ENCODE data around the gene DAB2. TPM values are rescaled to one million over a fixed set of nuclear protein-coding genes. Genes with fewer than 3 reads are reported as not detected.

Gene DAB2
- total RNA-seq, 1 experiment from 2014 or later: not detected

- no peaks in the 10 kb centered on the region for H3K9me3 ChIP-seq (ENCODE audit: low read length)
- no peaks in the 10 kb centered on the region for H3K4me1 ChIP-seq (ENCODE audit: low read length)
- H3K4me3 ChIP-seq (ENCODE audit: low read length): no peak overlapping the region
- DNase-seq: no peak
- no peaks in the 10 kb centered on the region for H3K79me2 ChIP-seq (ENCODE audit: low read length)
- H2AFZ ChIP-seq (ENCODE audit: low read length): no peak overlapping the region
- no peak overlapping the region for H3K27ac ChIP-seq (ENCODE audit: low read length)
- H3K27me3 ChIP-seq (ENCODE audit: low read length): no peaks in the 10 kb centered on the region
- H4K20me1 ChIP-seq (ENCODE audit: insufficient read depth, low read depth, low read length): no peaks in the 10 kb centered on the region
- H3K36me3 ChIP-seq (ENCODE audit: insufficient read depth, low read length): no peaks in the 10 kb centered on the region
- H3K9me2 ChIP-seq (replicated peaks; ENCODE audit: insufficient read depth, low read length): no peaks in the 10 kb centered on the region
- H3K9ac ChIP-seq (ENCODE audit: low read length): no peak overlapping the region
- no peak overlapping the region for H3K4me2 ChIP-seq (ENCODE audit: low read depth, low read length, poor library complexity, severe bottlenecking)
Observed at GRCh38 chr5:39353717-39354399, 70.9 kb downstream of the DAB2 start.

- no peak overlapping the region for H3K27ac ChIP-seq (ENCODE audit: low read length)
- no peak overlapping the region for H2AFZ ChIP-seq (ENCODE audit: low read length)
- no peaks in the 10 kb centered on the region for H3K9me2 ChIP-seq (replicated peaks; ENCODE audit: insufficient read depth, low read length)
- no peaks in the 10 kb centered on the region for H3K9me3 ChIP-seq (ENCODE audit: low read length)
- no peaks in the 10 kb centered on the region for H3K36me3 ChIP-seq (ENCODE audit: insufficient read depth, low read length)
- H3K9ac ChIP-seq (ENCODE audit: low read length): no peak overlapping the region
- H3K4me2 ChIP-seq (ENCODE audit: low read depth, low read length, poor library complexity, severe bottlenecking): no peak overlapping the region
- no peaks in the 10 kb centered on the region for H3K27me3 ChIP-seq (ENCODE audit: low read length)
- no peak for DNase-seq
- no peaks in the 10 kb centered on the region for H4K20me1 ChIP-seq (ENCODE audit: insufficient read depth, low read depth, low read length)
- H3K4me1 ChIP-seq (ENCODE audit: low read length): no peaks in the 10 kb centered on the region
- no peak overlapping the region for H3K4me3 ChIP-seq (ENCODE audit: low read length)
- no peaks in the 10 kb centered on the region for H3K79me2 ChIP-seq (ENCODE audit: low read length)
Observed at GRCh38 chr5:39352951-39353350, 71.8 kb downstream of the DAB2 start.

DNA sequence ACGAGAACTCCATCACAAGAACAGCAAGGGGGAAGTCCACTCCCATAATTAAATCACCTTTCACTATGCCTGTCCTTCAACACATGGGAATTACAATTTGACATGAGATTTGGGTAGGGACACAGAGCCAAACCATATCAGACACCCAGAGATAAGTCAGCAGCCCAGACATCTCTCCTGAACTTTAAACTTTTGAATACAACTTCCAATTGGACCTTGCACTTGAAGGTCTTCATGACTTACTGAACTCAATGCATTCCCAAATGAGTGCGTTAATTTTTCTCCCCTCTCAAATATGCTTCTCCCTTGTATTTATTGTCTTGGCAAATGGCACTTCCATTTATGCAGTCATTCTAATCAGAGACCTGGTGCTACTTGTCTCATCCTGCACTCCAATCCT is 72.6 kb downstream of the DAB2 start:
- H3K27me3 ChIP-seq (ENCODE audit: low read length): no peaks in the 10 kb centered on the region
- H3K4me3 ChIP-seq (ENCODE audit: low read length): no peak overlapping the region
- no peaks in the 10 kb centered on the region for H3K79me2 ChIP-seq (ENCODE audit: low read length)
- H3K27ac ChIP-seq (ENCODE audit: low read length): no peak overlapping the region
- no peak for DNase-seq
- H3K9me3 ChIP-seq (ENCODE audit: low read length): no peaks in the 10 kb centered on the region
- no peak overlapping the region for H2AFZ ChIP-seq (ENCODE audit: low read length)
- no peaks in the 10 kb centered on the region for H3K4me1 ChIP-seq (ENCODE audit: low read length)
- H4K20me1 ChIP-seq (ENCODE audit: insufficient read depth, low read depth, low read length): no peaks in the 10 kb centered on the region
- no peaks in the 10 kb centered on the region for H3K36me3 ChIP-seq (ENCODE audit: insufficient read depth, low read length)
- H3K4me2 ChIP-seq (ENCODE audit: low read depth, low read length, poor library complexity, severe bottlenecking): no peak overlapping the region
- H3K9me2 ChIP-seq (replicated peaks; ENCODE audit: insufficient read depth, low read length): no peaks in the 10 kb centered on the region
- H3K9ac ChIP-seq (ENCODE audit: low read length): no peak overlapping the region

DNA sequence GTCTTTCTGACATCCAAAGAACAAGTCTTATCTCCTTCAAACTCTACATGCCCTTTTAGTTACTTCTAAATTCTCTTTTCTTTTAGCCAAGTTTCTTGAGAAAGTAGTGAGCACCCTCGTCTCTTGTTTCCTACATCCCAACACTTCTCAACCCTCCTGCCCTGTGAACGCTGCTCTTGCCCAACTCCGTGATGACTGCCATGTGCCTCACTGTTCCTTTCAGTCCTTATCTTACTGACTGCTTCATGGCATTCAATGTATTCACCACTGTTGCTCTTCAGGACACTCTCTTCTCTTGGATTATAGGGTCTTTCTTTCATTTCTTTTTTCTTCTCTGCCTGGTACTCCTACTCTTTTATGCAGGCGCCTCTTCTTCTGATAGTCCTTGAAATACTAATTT is 75.3 kb downstream of the DAB2 start:
- H3K27ac ChIP-seq (ENCODE audit: low read length): no peak overlapping the region
- H3K4me3 ChIP-seq (ENCODE audit: low read length): no peak overlapping the region
- H3K36me3 ChIP-seq (ENCODE audit: insufficient read depth, low read length): no peaks in the 10 kb centered on the region

GRCh38 chr5:39342460-39342859 is 82.3 kb downstream of the DAB2 start:
- Histone ChIP-seq H2AFZ (ENCODE audit: low read length) (no peak overlapping the region), H3K4me2 (ENCODE audit: low read depth, low read length, poor library complexity, severe bottlenecking) (no peak overlapping the region), H3K9me2 (replicated peaks; ENCODE audit: insufficient read depth, low read length) (no peaks in the 10 kb centered on the region), H3K79me2 (ENCODE audit: low read length) (no peaks in the 10 kb centered on the region), H4K20me1 (ENCODE audit: insufficient read depth, low read depth, low read length) (no peaks in the 10 kb centered on the region), H3K9ac (ENCODE audit: low read length) (no peak overlapping the region), H3K4me3 (ENCODE audit: low read length) (no peak overlapping the region), H3K4me1 (ENCODE audit: low read length) (no peaks in the 10 kb centered on the region), H3K9me3 (ENCODE audit: low read length) (no peaks in the 10 kb centered on the region), H3K27me3 (ENCODE audit: low read length) (no peaks in the 10 kb centered on the region), H3K27ac (ENCODE audit: low read length) (no peak overlapping the region), H3K36me3 (ENCODE audit: insufficient read depth, low read length) (no peaks in the 10 kb centered on the region)
- no peak for DNase-seq

More for the DNA sequence above, 75.3 kb downstream of the DAB2 start:
- DNase-seq: no peak
- H3K79me2 ChIP-seq (ENCODE audit: low read length): no peaks in the 10 kb centered on the region
- H3K9me2 ChIP-seq (replicated peaks; ENCODE audit: insufficient read depth, low read length): no peaks in the 10 kb centered on the region
- H3K9me3 ChIP-seq (ENCODE audit: low read length): no peaks in the 10 kb centered on the region
- H3K27me3 ChIP-seq (ENCODE audit: low read length): no peaks in the 10 kb centered on the region
- H3K4me1 ChIP-seq (ENCODE audit: low read length): no peaks in the 10 kb centered on the region
- H3K9ac ChIP-seq (ENCODE audit: low read length): no peak overlapping the region
- H4K20me1 ChIP-seq (ENCODE audit: insufficient read depth, low read depth, low read length): no peaks in the 10 kb centered on the region
- no peak overlapping the region for H3K4me2 ChIP-seq (ENCODE audit: low read depth, low read length, poor library complexity, severe bottlenecking)
- no peak overlapping the region for H2AFZ ChIP-seq (ENCODE audit: low read length)

DNA sequence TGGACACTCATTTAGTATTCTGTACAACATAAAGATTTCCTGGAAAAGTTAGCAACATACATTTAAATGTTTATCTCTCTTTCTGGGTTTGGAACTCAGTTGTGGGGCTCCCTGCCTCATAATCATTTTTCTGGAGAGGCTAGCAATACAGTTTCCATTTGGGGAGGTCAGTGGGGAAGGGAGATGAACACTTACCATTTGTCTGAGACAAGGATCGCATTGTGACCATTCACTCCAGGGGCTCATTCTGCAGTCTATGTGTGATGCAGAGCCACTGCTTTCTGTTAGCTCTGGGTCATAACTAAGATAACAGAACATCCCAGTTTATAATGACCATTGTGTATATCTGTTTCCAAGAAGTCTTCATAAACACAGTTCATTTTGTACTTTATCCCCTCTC is 82.9 kb downstream of the DAB2 start:
- H3K9me3 ChIP-seq (ENCODE audit: low read length): no peaks in the 10 kb centered on the region
- no peaks in the 10 kb centered on the region for H3K36me3 ChIP-seq (ENCODE audit: insufficient read depth, low read length)
- no peaks in the 10 kb centered on the region for H3K4me1 ChIP-seq (ENCODE audit: low read length)
- no peak overlapping the region for H3K4me2 ChIP-seq (ENCODE audit: low read depth, low read length, poor library complexity, severe bottlenecking)
- H4K20me1 ChIP-seq (ENCODE audit: insufficient read depth, low read depth, low read length): no peaks in the 10 kb centered on the region
- H3K27ac ChIP-seq (ENCODE audit: low read length): no peak overlapping the region
- no peaks in the 10 kb centered on the region for H3K79me2 ChIP-seq (ENCODE audit: low read length)
- no peak overlapping the region for H3K4me3 ChIP-seq (ENCODE audit: low read length)
- H3K9me2 ChIP-seq (replicated peaks; ENCODE audit: insufficient read depth, low read length): no peaks in the 10 kb centered on the region
- no peak overlapping the region for H3K9ac ChIP-seq (ENCODE audit: low read length)
- DNase-seq: no peak
- no peak overlapping the region for H2AFZ ChIP-seq (ENCODE audit: low read length)
- no peaks in the 10 kb centered on the region for H3K27me3 ChIP-seq (ENCODE audit: low read length)

GRCh38 chr5:39340506-39340905 is 84.3 kb downstream of the DAB2 start:
- Histone ChIP-seq H3K9ac (ENCODE audit: low read length) (no peak overlapping the region), H3K36me3 (ENCODE audit: insufficient read depth, low read length) (no peaks in the 10 kb centered on the region), H3K4me2 (ENCODE audit: low read depth, low read length, poor library complexity, severe bottlenecking) (no peak overlapping the region), H3K79me2 (ENCODE audit: low read length) (no peaks in the 10 kb centered on the region), H3K4me3 (ENCODE audit: low read length) (no peak overlapping the region), H4K20me1 (ENCODE audit: insufficient read depth, low read depth, low read length) (no peaks in the 10 kb centered on the region), H3K9me3 (ENCODE audit: low read length) (no peaks in the 10 kb centered on the region), H2AFZ (ENCODE audit: low read length) (no peak overlapping the region), H3K4me1 (ENCODE audit: low read length) (no peaks in the 10 kb centered on the region), H3K27me3 (ENCODE audit: low read length) (no peaks in the 10 kb centered on the region), H3K27ac (ENCODE audit: low read length) (no peak overlapping the region), H3K9me2 (replicated peaks; ENCODE audit: insufficient read depth, low read length) (no peaks in the 10 kb centered on the region)
- DNase-seq: no peak

- H3K9me2 ChIP-seq (replicated peaks; ENCODE audit: insufficient read depth, low read length): no peaks in the 10 kb centered on the region
Observed at GRCh38 chr5:39337252-39337915, 87.4 kb downstream of the DAB2 start.

More at GRCh38 chr5:39337252-39337915, 87.4 kb downstream of the DAB2 start:
- Histone ChIP-seq H3K4me2 (ENCODE audit: low read depth, low read length, poor library complexity, severe bottlenecking) (no peak overlapping the region), H3K9me3 (ENCODE audit: low read length) (no peaks in the 10 kb centered on the region), H3K4me3 (ENCODE audit: low read length) (no peak overlapping the region), H4K20me1 (ENCODE audit: insufficient read depth, low read depth, low read length) (no peaks in the 10 kb centered on the region), H3K4me1 (ENCODE audit: low read length) (no peaks in the 10 kb centered on the region), H3K9ac (ENCODE audit: low read length) (no peak overlapping the region), H3K36me3 (ENCODE audit: insufficient read depth, low read length) (no peaks in the 10 kb centered on the region), H3K27ac (ENCODE audit: low read length) (no peak overlapping the region), H3K79me2 (ENCODE audit: low read length) (no peaks in the 10 kb centered on the region), H3K27me3 (ENCODE audit: low read length) (no peaks in the 10 kb centered on the region), H2AFZ (ENCODE audit: low read length) (no peak overlapping the region)
- no peak for DNase-seq

Measured in Karpas-422 (cell line).